Middle frontal gyrus (tissue), 1 donor: ENCODE measurements around the gene CDC14A.

Experiments
- DNase-seq: peaks from one replicate; pipeline ENCODE4 v3.0.0-alpha.2; 2015; ENCODE audit warnings: low spot score; ENCODE audit errors: extremely low spot score

Gene CDC14A

DNA sequence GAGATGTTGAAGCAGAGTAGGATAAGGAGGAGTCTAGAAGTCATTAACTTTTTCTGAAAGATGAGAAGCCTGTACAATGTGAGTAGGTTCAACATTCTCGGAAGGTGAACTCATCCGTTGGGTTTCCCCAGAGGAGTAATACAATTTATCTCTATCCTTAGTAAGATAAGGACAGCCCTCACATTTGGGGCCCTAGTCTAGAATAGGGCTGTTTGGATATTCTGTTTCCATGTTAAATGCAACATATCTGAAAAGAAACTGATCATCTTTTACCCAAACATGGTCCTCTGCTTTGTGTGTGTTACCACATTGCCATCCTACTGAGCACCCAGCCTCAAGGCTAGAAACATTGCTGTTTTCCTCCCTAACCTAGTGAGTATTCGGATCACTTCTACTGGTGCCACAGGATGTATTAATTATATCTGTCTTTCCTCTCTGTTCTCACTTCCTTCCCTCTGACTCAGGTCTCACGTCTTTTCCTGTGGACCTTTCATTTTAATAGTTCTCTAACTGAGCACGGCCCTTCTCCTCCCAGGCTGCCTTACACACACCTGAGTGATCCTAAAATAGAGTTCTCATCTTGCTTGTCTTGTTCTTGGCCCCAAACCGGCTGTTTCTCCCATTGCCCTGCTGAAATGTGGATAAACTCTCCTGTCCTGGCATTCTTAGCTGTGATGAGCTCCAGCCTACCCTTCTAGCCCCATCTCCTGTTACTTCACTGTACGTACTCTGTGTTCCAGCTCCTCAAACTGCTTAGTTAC is 91.7 kb downstream of the CDC14A start:
- DNase-seq, result no peak

- no peak for DNase-seq
These were observed 93.3 kb downstream of the CDC14A start for GRCh38 chr1:100445565-100445964.

- DNase-seq, result no peak
These were observed 96.1 kb downstream of the CDC14A start for GRCh38 chr1:100448366-100448765.

DNA sequence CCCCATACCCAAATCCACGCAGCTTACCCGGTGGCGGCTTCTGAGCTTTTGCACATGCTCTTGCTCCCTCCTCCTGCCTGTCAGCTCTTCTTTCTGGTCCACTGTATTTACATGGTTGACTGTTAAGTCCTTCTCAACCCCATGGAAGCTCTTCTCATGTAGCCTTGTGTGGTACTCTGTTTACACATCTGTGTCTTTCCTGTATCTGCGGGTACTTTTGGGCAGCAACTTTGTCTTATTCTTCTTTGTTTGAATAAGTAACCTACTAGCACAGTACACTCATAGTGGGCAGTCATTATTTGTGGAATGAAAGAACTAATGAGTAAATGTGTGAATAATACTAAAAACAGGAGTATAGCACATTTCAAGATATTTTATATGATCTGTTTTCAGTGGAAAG is 97.2 kb downstream of the CDC14A start:
- no peak for DNase-seq

DNA sequence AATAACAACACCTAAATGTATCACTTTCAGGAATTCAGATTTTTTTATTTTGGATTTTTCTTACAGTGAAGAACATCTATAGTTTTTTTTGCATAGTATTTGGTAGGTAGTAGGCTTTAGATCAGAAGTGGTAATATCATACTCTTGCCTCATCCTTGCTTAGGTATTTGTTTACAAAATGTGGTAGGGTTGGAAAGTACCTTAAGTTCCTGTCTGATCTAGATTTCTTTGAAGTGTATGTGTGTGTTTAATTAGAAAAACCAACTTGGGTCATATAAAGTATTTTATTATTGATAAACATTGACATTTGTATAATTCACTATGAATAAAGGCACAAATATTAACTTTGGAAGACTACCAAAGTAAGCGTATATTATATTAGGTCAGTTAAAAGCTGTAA is 100.3 kb downstream of the CDC14A start:
- DNase-seq, result no peak

DNA sequence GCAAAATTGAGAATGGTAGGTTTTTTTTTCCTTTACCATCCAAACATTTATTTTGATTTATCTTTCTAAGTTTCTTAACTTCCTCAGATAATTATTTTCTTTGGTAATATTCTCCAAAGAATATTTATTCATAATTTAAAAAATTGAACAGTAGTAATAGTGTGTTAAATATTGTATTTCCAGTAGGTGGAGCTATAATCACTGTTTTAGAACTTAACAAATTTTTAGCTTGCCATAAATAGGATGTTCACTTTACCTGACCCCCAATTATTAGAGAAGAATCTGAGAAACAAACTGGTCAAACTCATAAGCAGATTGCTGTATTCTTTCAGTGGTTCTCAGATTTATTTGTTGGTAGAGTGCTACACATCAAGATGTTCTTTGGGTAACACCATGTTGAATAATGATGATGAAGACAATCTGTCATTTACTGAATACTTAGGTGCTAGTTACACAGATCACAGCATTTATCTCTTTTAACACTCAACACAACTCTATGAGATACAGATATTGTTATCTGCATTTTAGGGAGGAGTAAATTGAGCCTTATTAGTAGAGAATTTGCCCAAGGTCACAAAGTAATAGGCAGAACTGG is 103.3 kb downstream of the CDC14A start:
- DNase-seq, result no peak

GRCh38 chr1:100456880-100457279 is 104.6 kb downstream of the CDC14A start:
- DNase-seq, result no peak

DNA sequence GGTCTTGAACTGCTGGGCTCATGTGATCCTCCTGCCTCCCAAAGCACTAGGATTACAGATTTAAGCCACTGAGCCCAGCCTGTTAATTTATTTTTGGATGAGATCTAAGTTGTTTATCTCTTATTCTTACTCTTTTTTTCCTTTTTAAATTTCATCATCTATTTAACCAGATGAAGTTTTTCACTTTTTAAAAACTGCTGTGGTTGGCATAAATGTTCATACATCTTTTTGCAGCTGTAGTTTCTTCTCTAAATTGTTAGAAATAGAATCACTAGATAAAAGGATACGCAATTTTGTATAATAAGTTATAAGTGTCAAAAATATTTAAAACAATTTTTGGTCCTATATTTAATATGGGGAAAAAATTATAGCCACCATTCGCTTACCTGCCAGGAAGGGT is 105.4 kb downstream of the CDC14A start:
- DNase-seq, result no peak

DNA sequence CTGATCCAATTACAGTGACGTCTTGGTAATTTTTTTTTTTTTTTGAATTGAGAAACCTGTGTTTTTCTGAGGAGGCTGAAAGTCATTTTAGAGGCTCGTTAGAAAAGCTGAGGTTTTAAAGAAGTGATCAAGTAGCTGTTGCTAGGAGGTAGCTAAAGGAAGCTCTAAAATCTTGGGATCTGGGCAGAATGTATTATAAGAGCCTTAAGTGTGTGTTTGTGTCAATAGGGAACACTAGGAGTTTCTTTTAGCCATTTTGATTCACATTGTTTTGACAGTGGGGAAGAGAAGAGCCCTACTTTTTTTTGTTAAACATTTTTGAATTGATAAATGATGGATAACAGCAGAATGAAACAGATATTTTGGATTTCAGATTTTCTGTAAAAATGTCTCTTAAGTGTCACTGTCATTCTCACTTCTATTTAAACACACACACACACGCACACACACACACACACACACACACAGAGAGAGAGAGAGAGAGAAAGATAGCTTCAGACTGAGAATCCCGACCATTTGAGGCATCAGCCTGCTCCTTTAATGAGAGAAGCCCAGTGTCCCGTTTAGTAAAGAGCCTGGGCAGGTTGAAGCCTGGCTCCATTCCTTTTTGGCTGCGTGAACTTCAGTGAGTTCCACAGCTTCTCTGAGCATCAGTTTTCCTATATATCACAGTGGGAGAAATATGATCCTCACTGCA is 106.5 kb downstream of the CDC14A start:
- no peak for DNase-seq

DNA sequence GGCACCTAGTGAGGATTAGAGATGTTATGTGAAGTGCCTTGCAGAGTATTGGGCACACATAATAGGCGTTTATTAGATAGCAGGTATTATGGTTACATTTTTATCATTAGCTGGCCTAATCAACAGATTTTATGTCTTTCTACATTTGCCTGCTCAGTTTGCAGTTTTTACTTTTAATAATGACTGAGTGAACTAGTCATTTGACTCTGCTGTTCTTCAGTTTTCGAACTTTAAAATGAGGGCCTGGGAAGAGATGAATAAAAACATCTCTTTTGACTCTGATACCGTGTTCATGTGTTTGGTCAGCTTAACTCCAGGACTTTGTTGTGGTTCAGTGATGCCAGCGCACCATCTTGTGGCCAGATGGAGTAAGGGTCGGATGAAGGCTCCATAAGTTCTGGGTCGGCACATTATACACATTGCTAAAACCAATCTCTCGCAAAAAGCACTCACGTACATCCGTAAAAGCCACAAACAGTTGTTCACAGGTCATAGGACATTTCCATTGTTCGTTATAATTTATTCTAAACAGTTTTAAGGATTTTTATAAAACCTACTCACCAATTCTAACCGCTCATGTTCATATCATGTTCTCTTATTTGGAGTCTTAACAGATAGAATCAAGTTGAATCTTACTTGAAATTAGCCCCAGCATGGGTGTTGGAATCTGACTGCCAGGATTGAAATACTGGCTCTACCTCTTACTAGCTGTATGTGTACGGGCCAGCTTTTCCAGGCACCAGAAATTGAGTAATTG is 107.2 kb downstream of the CDC14A start:
- DNase-seq, result peak; percentile 63

DNA sequence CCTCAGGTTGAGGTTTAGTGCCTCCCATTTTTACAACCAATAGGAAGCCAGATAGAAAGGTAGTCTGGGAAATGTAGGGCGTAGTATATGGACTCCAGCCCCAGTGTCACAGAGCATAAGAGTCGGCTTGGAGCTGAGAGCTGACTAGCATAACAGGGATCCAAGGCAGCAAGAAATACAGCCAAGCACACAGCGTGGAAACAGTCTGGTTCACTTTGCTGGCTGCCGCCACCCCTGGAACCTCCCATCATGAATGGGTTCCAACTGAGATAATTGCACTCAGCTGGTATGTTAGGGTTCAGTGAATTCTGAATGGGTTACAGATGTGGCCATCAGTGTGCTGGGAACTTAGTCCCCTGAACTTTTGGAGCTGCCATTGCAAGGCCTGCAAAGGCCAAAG is 108.9 kb downstream of the CDC14A start:
- no peak for DNase-seq

DNA sequence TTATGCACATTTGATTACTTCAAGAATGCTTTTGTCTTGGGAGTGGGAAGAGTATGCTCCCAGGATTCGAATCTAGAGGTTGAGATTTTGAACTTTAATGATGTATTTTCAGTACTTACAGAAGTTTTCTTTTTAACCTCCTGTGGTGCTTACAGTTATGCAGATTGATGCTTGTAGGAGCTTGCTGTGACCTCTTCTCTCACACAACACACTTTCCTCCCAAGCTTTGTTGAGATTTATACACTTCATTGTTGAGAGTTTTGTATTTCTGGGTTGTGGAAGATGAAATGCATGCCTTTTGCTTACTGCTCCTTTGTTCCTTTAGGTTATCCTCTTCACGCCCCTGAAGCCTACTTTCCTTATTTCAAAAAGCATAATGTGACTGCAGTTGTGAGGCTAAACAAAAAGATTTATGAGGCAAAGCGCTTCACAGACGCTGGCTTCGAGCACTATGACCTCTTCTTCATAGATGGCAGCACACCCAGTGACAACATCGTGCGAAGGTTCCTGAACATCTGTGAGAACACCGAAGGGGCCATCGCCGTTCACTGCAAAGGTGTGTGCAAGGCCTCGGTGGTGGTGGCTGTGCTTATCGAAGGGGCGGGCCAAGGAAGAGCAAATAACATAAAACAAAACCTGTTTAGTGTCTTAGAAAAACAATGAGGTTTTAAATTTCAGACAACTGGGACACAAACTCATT is 110.2 kb downstream of the CDC14A start:
- DNase-seq, result no peak

- peak; percentile 33 for DNase-seq
These were observed 111.6 kb downstream of the CDC14A start for GRCh38 chr1:100463791-100464424.

- no peak for DNase-seq
These were observed 117.3 kb downstream of the CDC14A start for GRCh38 chr1:100469578-100469977.

DNA sequence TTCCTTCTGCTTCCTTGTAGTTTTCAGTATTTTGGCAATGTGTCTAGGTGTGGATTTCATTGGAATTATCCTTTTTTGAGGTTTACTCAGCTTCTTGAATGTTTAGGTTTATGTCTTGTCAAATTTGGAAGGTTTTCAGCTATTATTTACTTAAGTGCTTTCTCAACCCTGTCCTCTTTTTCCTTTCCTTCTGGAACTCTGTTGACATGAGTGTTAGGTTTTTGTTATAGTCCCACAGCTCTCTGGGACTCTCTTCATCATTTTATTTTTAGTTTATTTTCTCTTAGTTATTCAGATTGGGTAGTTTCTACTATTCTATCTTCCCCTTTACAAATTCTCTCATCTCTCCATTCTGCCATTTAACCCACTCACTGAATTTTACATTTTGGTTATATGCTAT is 122.5 kb downstream of the CDC14A start:
- DNase-seq, result no peak

DNA sequence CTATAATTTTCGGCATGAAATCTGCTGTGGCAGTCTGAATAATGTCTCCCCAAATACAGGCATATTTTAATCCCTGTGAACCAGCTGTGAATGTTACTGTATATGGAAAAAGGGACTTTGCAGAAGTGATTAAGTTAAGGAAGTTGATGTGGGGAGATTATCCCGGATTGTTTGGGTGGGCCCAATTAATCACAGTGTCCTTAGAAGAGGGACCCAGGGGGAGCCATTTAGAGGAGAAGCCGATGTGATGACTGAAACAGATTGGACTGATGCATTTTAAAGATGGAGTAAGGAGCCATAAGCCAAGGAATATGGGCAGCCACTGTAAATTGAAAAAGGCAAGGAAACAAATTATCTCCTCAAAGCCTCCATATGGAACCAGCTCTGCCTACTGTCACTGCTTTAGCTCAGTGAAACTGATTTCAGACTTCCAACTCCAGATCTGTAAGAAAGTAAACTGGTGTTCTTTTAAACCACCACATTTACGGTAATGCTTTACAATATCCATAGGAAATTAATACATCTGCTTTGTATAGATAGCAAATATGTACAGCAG is 124.5 kb downstream of the CDC14A start:
- no peak for DNase-seq

DNA sequence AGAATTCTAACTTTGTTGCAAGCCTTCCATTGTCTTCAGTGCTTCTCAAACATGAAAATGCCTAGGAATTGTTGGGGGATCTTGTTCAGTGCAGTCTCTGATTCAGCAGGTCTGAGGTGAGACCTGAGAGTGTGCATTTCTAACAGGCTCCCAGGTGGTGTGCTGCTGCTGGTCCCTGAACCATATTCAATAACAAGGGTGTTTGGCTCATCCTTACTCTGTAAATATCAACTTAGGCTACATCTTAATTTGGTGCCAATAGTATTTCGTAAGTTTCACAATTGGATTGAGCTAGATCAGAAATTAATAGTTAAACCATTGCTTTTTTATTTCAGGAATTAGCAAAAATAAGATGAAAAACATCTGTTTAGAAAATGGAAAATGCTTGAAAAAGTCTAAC is 126.5 kb downstream of the CDC14A start:
- DNase-seq, result no peak

- no peak for DNase-seq
These were observed 127.5 kb downstream of the CDC14A start for GRCh38 chr1:100479620-100480338.

DNA sequence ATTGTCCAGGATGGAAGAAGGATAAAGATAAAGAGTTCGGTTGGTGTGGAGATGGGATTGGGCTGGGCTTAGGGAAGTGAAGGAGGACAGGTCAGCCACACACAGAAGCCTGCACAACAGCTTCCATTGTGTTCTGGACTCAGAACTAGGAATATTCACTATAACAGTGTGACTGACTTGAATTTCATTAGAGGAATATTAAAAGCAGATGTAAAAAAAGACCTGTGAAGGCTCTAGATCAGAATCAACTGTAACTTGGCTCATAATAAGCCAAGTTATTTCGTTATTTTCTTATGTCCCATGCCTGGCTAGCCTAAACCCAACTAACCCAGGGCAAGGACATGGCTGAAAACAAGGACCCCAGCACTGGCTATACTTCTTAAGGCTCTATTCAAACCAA is 129.0 kb downstream of the CDC14A start:
- no peak for DNase-seq

- no peak for DNase-seq
These were observed 129.9 kb downstream of the CDC14A start for GRCh38 chr1:100482167-100482566.
